Measurements from ENCODE around the gene MED9. TPM values are rescaled to one million over a fixed set of nuclear protein-coding genes. Genes with fewer than 3 reads are reported as not detected.

Gene MED9
- total RNA-seq, 4 donors from 2014 or later: 5.8 to 15.4 (median 12.2) TPM

- Histone ChIP-seq H3K36me3 (peaks cover 0 to 18% (median 0%) of the 10 kb centered on the region in 3 donors), H3K27me3 (no peaks in the 10 kb centered on the region), H3K9me3 (no peaks in the 10 kb centered on the region), H3K4me3 (no peak overlapping the region), H3K27ac (no peak overlapping the region), H3K4me1 (peaks cover 0 to 30% (median 16%) of the 10 kb centered on the region in 3 donors)
- 77 to 85% methylated on average over 7 to 12 of the region's 21 CpGs for WGBS, 2 donors
- intact Hi-C loops (cut with DNase I): no loop called here
- no peak for TF ChIP-seq CTCF (IDR thresholded peaks at IDR 0.05)
- no peak for TF ChIP-seq POLR2A (IDR thresholded peaks at IDR 0.05)
- DNase-seq: no peak
Measured at GRCh38 chr17:17514993-17515933, 38.5 kb downstream of the MED9 start.

GRCh38 chr17:17515934-17516930 is 39.4 kb downstream of the MED9 start:
- no peak for TF ChIP-seq CTCF (IDR thresholded peaks at IDR 0.05)
- TF ChIP-seq POLR2A (IDR thresholded peaks at IDR 0.05): no peak
- Histone ChIP-seq H3K4me1 (peaks cover 0 to 21% (median 9%) of the 10 kb centered on the region in 3 donors), H3K27me3 (no peaks in the 10 kb centered on the region), H3K4me3 (no peak overlapping the region), H3K27ac (no peak overlapping the region), H3K36me3 (peaks cover 0 to 28% (median 0%) of the 10 kb centered on the region in 3 donors), H3K9me3 (no peaks in the 10 kb centered on the region)
- DNase-seq: no peak
- intact Hi-C loops (cut with DNase I): no loop called here
- 81 to 82% methylated on average over 15 to 18 of the region's 21 CpGs for WGBS, 2 donors

GRCh38 chr17:17516941-17517720 is 40.3 kb downstream of the MED9 start:
- DNase-seq: no peak
- Histone ChIP-seq H3K4me3 (no peak overlapping the region), H3K9me3 (no peaks in the 10 kb centered on the region), H3K36me3 (peaks cover 0 to 35% (median 0%) of the 10 kb centered on the region in 3 donors), H3K4me1 (peaks cover 0 to 12% (median 4%) of the 10 kb centered on the region in 3 donors), H3K27me3 (no peaks in the 10 kb centered on the region), H3K27ac (no peak overlapping the region)
- TF ChIP-seq POLR2A (IDR thresholded peaks at IDR 0.05): no peak
- no peak for TF ChIP-seq CTCF (IDR thresholded peaks at IDR 0.05)
- 84 to 95% methylated on average over 6 to 11 of the region's 14 CpGs for WGBS, 2 donors
- intact Hi-C loops (cut with DNase I): no loop called here

- H3K27me3 ChIP-seq: no peaks in the 10 kb centered on the region
- peaks cover 0 to 37% (median 0%) of the 10 kb centered on the region in 3 donors for H3K36me3 ChIP-seq
- 91% methylated on average over 4 of the region's 15 CpGs; no CpG with 5 or more reads in 1 of the 2 donors for WGBS, 2 donors
- no peak overlapping the region for H3K4me3 ChIP-seq
- DNase-seq: no peak
- no peak for TF ChIP-seq POLR2A (IDR thresholded peaks at IDR 0.05)
- TF ChIP-seq CTCF (IDR thresholded peaks at IDR 0.05): no peak
- H3K27ac ChIP-seq: no peak overlapping the region
- H3K9me3 ChIP-seq: no peaks in the 10 kb centered on the region
- peaks cover 0 to 6% (median 0%) of the 10 kb centered on the region in 3 donors for H3K4me1 ChIP-seq
- intact Hi-C loops (cut with DNase I): no loop called here
Measured at GRCh38 chr17:17518014-17518413, 41.2 kb downstream of the MED9 start.

Data from esophagus squamous epithelium (tissue), 5 donors.